GM21360 (cell line): ENCODE data around the gene DAB1.
"Not testable (repeated sequence)": the region's sequence is repeated elsewhere in the genome, so short reads cannot be mapped to it uniquely, and the experiment has no call there.

Source experiments
- ATAC-seq: cut with Tn5 transposase; IDR thresholded peaks from one replicate; pipeline ENCODE4 v1.9.1; 2021; ENCODE audit warnings: mild to moderate bottlenecking, moderate library complexity; ENCODE audit not compliant: unreplicated experiment

DAB1 gene

GRCh38 chr1:57091642-57092041, 332.2 kb downstream of the DAB1 start:
- no peak for ATAC-seq

- ATAC-seq: no peak
Measured at GRCh38 chr1:57089855-57090254, 334.0 kb downstream of the DAB1 start.

- ATAC-seq: no peak
Measured at GRCh38 chr1:57089221-57089620, 334.6 kb downstream of the DAB1 start.

- ATAC-seq: no peak
Measured at GRCh38 chr1:57088653-57089052, 335.2 kb downstream of the DAB1 start.

- not testable (repeated sequence) for ATAC-seq
Measured at GRCh38 chr1:57087660-57088059, 336.2 kb downstream of the DAB1 start.

- no peak for ATAC-seq
Measured at GRCh38 chr1:57086154-57086553, 337.7 kb downstream of the DAB1 start.

GRCh38 chr1:57084701-57085100, 339.2 kb downstream of the DAB1 start:
- no peak for ATAC-seq

- no peak for ATAC-seq
Measured at GRCh38 chr1:57082711-57083439, 341.0 kb downstream of the DAB1 start.

GRCh38 chr1:57079454-57080157, 344.3 kb downstream of the DAB1 start:
- ATAC-seq: no peak

- ATAC-seq: peak; percentile 87
Measured at GRCh38 chr1:57072401-57073110, 351.3 kb downstream of the DAB1 start.

- no peak for ATAC-seq
Measured at GRCh38 chr1:57067863-57068262, 356.0 kb downstream of the DAB1 start.

- ATAC-seq: no peak
Measured at GRCh38 chr1:57066980-57067610, 356.8 kb downstream of the DAB1 start.

- ATAC-seq: no peak
Measured at GRCh38 chr1:57065442-57065841, 358.4 kb downstream of the DAB1 start.

GRCh38 chr1:57064379-57065140, 359.3 kb downstream of the DAB1 start:
- ATAC-seq: no peak

GRCh38 chr1:57063406-57064125, 360.3 kb downstream of the DAB1 start:
- ATAC-seq: no peak

- no peak for ATAC-seq
Measured at GRCh38 chr1:57061369-57061768, 362.5 kb downstream of the DAB1 start.

GRCh38 chr1:57060451-57060850, 363.4 kb downstream of the DAB1 start:
- no peak for ATAC-seq

GRCh38 chr1:57058652-57059501, 365.0 kb downstream of the DAB1 start:
- no peak for ATAC-seq

GRCh38 chr1:57048856-57049255, 375.0 kb downstream of the DAB1 start:
- ATAC-seq: no peak
